Heart left ventricle (tissue), 13 donors: ENCODE measurements around the gene TMEM80.

Experiments used
- POLR2A ChIP-seq, 2 donors: fragments of 450-650 bp; IDR thresholded peaks; one replicate each; pipeline ENCODE4 v1.6.1; 2017; ENCODE audit warnings: antibody characterized with exemption in 2 of 2, mild to moderate bottlenecking in 2 of 2, moderate library complexity in 2 of 2
- TF ChIP-seq, protein P1 (sequence below), 12 donors: fragments of 200-600 bp; sonication (generic) in 4 of 12; IDR thresholded peaks; one replicate each; pipeline versions ENCODE4 v1.5.0 to v1.8.0; 2018 to 2022; ENCODE audit warnings: antibody characterized with exemption in 12 of 12, mild to moderate bottlenecking in 5 of 12
- donor health status: ischemic (EF 13 %, LVEDD 7.1; RV severe dilation, severe dysfunction).
- donor health status: DM: no; HTN: yes; CAD: no.
- donor health status: DM: no; HTN: no; CAD: no.
- donor health status: ischemic (EF 25% LVEDD 6.9; RV normal size, moderate dysfunction).
- donor health status: ischemic (EF 25% LVEDD 5.7; RV mildly dilated, moderate dysfunction).
- donor health status: ischemic (EF 35%, LVEDD 5.7; RV mildly dilated, moderate dysfunction).
- donor health status: nonischemic (EF 11% LVEDD 7.7; RV severe dilation, severe dysfunction).
- donor health status: DM: yes; HTN: yes; CAD: no.
- donor health status: PGD.
- donor health status: ischemic (EF 29% LVEDD 5.4; RV normal size, mild dysfunction).
- donor health status: nonischemic (EF 23%, LVEDD 6.1; RV moderate dilation, normal function).

DNA sequence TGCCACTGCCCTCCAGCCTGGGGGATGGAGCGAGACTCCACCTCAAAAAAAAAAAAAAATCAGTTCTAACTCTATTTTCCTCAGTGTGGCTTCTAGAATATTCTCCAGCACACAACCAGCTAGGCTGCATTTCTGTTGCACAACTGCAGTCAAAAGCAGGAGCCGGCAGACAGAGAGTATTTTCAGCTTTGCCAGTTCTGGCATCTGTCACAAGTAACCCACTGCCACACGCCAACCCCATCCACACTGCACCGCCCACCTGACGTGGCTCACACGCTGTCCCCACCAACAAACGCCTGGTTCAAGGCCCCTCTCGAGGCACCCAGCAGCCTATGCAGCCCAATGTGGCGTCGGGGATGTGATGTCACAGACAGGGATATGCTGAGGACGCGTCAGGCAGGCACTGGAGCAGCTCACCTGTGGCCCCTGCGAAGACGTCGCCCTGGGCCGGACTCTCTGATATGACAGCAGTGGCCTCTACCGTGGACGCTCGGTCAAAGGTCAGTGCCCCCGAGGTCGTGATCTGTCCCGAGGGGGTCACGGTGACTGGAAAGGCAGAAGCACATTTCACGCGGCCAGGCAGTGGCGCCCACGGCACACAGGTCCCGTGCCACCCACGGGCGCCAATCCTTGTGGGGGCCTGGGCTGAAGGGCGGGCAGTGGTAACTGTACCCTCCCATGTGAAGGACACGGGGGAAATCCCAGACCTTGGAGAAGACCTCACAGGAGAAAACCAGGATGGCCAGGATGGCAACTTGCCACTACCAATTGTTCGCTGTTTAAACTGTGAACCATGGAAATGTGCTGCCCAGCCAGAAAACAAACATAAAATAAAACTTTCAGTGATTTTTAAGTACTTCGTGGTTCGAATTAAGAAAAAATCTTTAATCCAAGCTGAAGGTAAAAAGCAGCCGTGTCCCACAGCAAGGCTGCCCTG lies 16.1 kb upstream of the TMEM80 start:
- TF ChIP-seq, protein P1, sequence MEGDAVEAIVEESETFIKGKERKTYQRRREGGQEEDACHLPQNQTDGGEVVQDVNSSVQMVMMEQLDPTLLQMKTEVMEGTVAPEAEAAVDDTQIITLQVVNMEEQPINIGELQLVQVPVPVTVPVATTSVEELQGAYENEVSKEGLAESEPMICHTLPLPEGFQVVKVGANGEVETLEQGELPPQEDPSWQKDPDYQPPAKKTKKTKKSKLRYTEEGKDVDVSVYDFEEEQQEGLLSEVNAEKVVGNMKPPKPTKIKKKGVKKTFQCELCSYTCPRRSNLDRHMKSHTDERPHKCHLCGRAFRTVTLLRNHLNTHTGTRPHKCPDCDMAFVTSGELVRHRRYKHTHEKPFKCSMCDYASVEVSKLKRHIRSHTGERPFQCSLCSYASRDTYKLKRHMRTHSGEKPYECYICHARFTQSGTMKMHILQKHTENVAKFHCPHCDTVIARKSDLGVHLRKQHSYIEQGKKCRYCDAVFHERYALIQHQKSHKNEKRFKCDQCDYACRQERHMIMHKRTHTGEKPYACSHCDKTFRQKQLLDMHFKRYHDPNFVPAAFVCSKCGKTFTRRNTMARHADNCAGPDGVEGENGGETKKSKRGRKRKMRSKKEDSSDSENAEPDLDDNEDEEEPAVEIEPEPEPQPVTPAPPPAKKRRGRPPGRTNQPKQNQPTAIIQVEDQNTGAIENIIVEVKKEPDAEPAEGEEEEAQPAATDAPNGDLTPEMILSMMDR (IDR thresholded peaks at IDR 0.05): no peak
- no peak for TF ChIP-seq POLR2A (IDR thresholded peaks at IDR 0.05)
